Frontal cortex (tissue), 4 donors: ENCODE results near the gene POLQ. TPM values are rescaled to one million over a fixed set of nuclear protein-coding genes. Genes with fewer than 3 reads are reported as not detected.
"Not testable (repeated sequence)": the region's sequence is repeated elsewhere in the genome, so short reads cannot be mapped to it uniquely, and the experiment has no call there.

Experiments
- DNase-seq, 2 donors: peaks; one replicate each; pipeline ENCODE4 v3.0.0; 2012; ENCODE audit warnings: low spot score in 2 of 2
- FAIRE-seq: peaks from 2 replicates; lab custom pipeline; 2012; peaks lifted over from hg19 to GRCh38; lab: Jason Lieb, UNC
- total RNA-seq: library from RNA; depleted of rRNA; stranded (reverse); fragments of >200 nt; gene quantifications from one replicate; pipeline ENCODE4 v1.2.3, GENCODE V29; 2014
- donor health status: control.
- donor health status: control.
- donor health status: control.

Gene POLQ
- total RNA-seq = 1.2 TPM

GRCh38 chr3:121545574-121546455 is at the start of gene POLQ:
Gene POLQ, minus strand, starts transcription at chr3:121545988. Its CDS starts 111 bp downstream, at chr3:121545877.
- FAIRE-seq = peak; percentile 45

GRCh38 chr3:121594850-121595249 is 49.1 kb upstream of the POLQ start:
- no peak for DNase-seq
- no peak for FAIRE-seq

More at GRCh38 chr3:121545574-121546455, at the start of gene POLQ:
- DNase-seq = peak; percentile 87 to 89

- DNase-seq, FAIRE-seq: not testable (repeated sequence)
Measured at GRCh38 chr3:121593806-121594205, 48.0 kb upstream of the POLQ start.

- FAIRE-seq (no peak), DNase-seq (no peak)
Measured at GRCh38 chr3:121592856-121593702, 47.3 kb upstream of the POLQ start, which contains the start of gene FBXO40. Gene FBXO40, plus strand, starts transcription at chr3:121593379. Its CDS starts 27,197 bp downstream, at chr3:121620576.

GRCh38 chr3:121584418-121584817 is 38.6 kb upstream of the POLQ start:
- no peak for FAIRE-seq
- DNase-seq = no peak

- FAIRE-seq (no peak), DNase-seq (no peak)
Measured at GRCh38 chr3:121581691-121582090, 35.9 kb upstream of the POLQ start.

- FAIRE-seq (no peak), DNase-seq (no peak)
Measured at GRCh38 chr3:121574449-121574848, 28.7 kb upstream of the POLQ start.

GRCh38 chr3:121567649-121568048 is 21.9 kb upstream of the POLQ start, which contains the start of gene ARGFX:
Gene ARGFX, plus strand, starts transcription at chr3:121567949. Its CDS starts 2,765 bp downstream, at chr3:121570714.
- DNase-seq (no peak), FAIRE-seq (no peak)

- FAIRE-seq (no peak), DNase-seq (no peak)
Measured at GRCh38 chr3:121566773-121567172, 21.0 kb upstream of the POLQ start.

- FAIRE-seq = no peak
Measured at GRCh38 chr3:121562148-121562547, 16.4 kb upstream of the POLQ start.

GRCh38 chr3:121557426-121557934 is 11.7 kb upstream of the POLQ start:
- FAIRE-seq (no peak), DNase-seq (no peak)

More at GRCh38 chr3:121562148-121562547, 16.4 kb upstream of the POLQ start:
- DNase-seq = no peak

GRCh38 chr3:121552797-121553196 is 7.0 kb upstream of the POLQ start:
- FAIRE-seq = no peak
- DNase-seq = no peak

- FAIRE-seq (no peak), DNase-seq (no peak)
Measured at GRCh38 chr3:121552379-121552778, 6.6 kb upstream of the POLQ start.

- DNase-seq (no peak), FAIRE-seq (no peak)
Measured at GRCh38 chr3:121545049-121545573, 677 bp downstream of the POLQ start.

- FAIRE-seq = no peak
Measured at GRCh38 chr3:121542924-121543323, 2.9 kb downstream of the POLQ start.

GRCh38 chr3:121531269-121531668 is 14.5 kb downstream of the POLQ start:
- no peak for DNase-seq
- no peak for FAIRE-seq

More at GRCh38 chr3:121542924-121543323, 2.9 kb downstream of the POLQ start:
- DNase-seq = no peak

- DNase-seq = no peak
Measured at GRCh38 chr3:121529308-121529707, 16.5 kb downstream of the POLQ start.

GRCh38 chr3:121520510-121520909 is 25.3 kb downstream of the POLQ start:
- no peak for DNase-seq
- FAIRE-seq = no peak

More at GRCh38 chr3:121529308-121529707, 16.5 kb downstream of the POLQ start:
- no peak for FAIRE-seq

- no peak for FAIRE-seq
Measured at GRCh38 chr3:121517953-121518655, 27.7 kb downstream of the POLQ start.

More at GRCh38 chr3:121517953-121518655, 27.7 kb downstream of the POLQ start:
- DNase-seq = no peak
